Neural cell (in vitro differentiated cells): ENCODE measurements around the gene SHF. TPM values are rescaled to one million over a fixed set of nuclear protein-coding genes. Genes with fewer than 3 reads are reported as not detected.

ENCODE experiments used
- H2AFZ ChIP-seq: fragments of 200-600, 300-800 bp; sonication (generic), shearing (Covaris generic); 2 replicates; pipeline ENCODE4 v1.6.0; 2014; ENCODE audit warnings: low read depth, mild to moderate bottlenecking, antibody characterized with exemption, low read length, moderate library complexity
- H3F3A ChIP-seq: fragments of 200-600 bp; shearing (Covaris generic); 2 replicates; pipeline ENCODE4 v1.6.1; 2016; ENCODE audit warnings: mild to moderate bottlenecking, moderate library complexity, mixed read lengths, antibody characterized with exemption, low read length; ENCODE audit not compliant: insufficient read depth, poor library complexity, severe bottlenecking
- H3K27ac ChIP-seq: fragments of 200-600, 300-800 bp; sonication (generic), shearing (Covaris generic); 2 replicates; pipeline ENCODE4 v1.5.1; 2014; ENCODE audit warnings: mild to moderate bottlenecking, low read length, moderate library complexity
- H3K27me3 ChIP-seq: fragments of 300-800, 200-600 bp; sonication (generic), shearing (Covaris generic); 2 replicates; pipeline ENCODE4 v1.6.0; 2014; ENCODE audit warnings: mild to moderate bottlenecking, low read depth, low read length, moderate library complexity; ENCODE audit not compliant: insufficient read depth
- H3K36me3 ChIP-seq: fragments of 300-800, 200-600 bp; sonication (generic), shearing (Covaris generic); 2 replicates; pipeline ENCODE4 v1.5.1; 2014; ENCODE audit warnings: mild to moderate bottlenecking, antibody characterized with exemption, low read length, moderate library complexity; ENCODE audit not compliant: insufficient read depth
- H3K4me2 ChIP-seq: fragments of 300-800, 200-600 bp; sonication (generic), shearing (Covaris generic); 2 replicates; pipeline ENCODE4 v1.6.0; 2014; ENCODE audit warnings: mild to moderate bottlenecking, low read length
- H3K4me3 ChIP-seq: fragments of 300-800, 200-600 bp; sonication (generic), shearing (Covaris generic); 2 replicates; pipeline ENCODE4 v1.5.1; 2014; ENCODE audit warnings: mild to moderate bottlenecking, low read length, moderate library complexity
- H3K79me2 ChIP-seq: fragments of 200-600 bp; shearing (Covaris generic); replicated peaks from 2 replicates; pipeline ENCODE4 v1.6.0; 2014; ENCODE audit warnings: mild to moderate bottlenecking, low read length, moderate library complexity; ENCODE audit not compliant: insufficient read depth
- H3K9ac ChIP-seq: fragments of 300-800, 200-600 bp; sonication (generic), shearing (Covaris generic); 2 replicates; pipeline ENCODE4 v1.6.1; 2016; ENCODE audit warnings: mild to moderate bottlenecking, low read length, mixed read lengths
- H3K9me2 ChIP-seq: fragments of 200-600 bp; shearing (Covaris generic); 2 replicates; pipeline ENCODE4 v1.6.1; 2016; ENCODE audit warnings: mild to moderate bottlenecking, low read length, mixed read lengths; ENCODE audit not compliant: insufficient read depth
- H3K9me3 ChIP-seq: fragments of 200-600, 300-800 bp; sonication (generic), shearing (Covaris generic); 2 replicates; pipeline ENCODE4 v1.6.1; 2016; ENCODE audit warnings: mild to moderate bottlenecking, mixed run types, low read length, moderate library complexity, mixed read lengths
- H4K20me1 ChIP-seq: fragments of 200-600 bp; shearing (Covaris generic); 2 replicates; pipeline ENCODE4 v1.6.1; 2016; ENCODE audit warnings: mild to moderate bottlenecking, mixed run types; ENCODE audit not compliant: insufficient read depth
- CTCF ChIP-seq: fragments of 450-650 bp; IDR thresholded peaks from 2 replicates; pipeline ENCODE4 v1.5.1; 2014; ENCODE audit warnings: antibody characterized with exemption, mild to moderate bottlenecking, moderate library complexity; ENCODE audit not compliant: poor library complexity, severe bottlenecking
- EP300 ChIP-seq: fragments of 450-650 bp; conservative IDR thresholded peaks from 2 replicates; pipeline ENCODE4 v1.6.1; 2014; ENCODE audit warnings: antibody characterized with exemption, mild to moderate bottlenecking, moderate library complexity; ENCODE audit not compliant: poor library complexity, severe bottlenecking
- EZH2 ChIP-seq: fragments of 200-600, 300-800 bp; shearing (Covaris generic), sonication (generic); IDR thresholded peaks from 2 replicates; pipeline ENCODE4 v1.6.1; 2014; ENCODE audit warnings: antibody characterized with exemption, low read length, borderline replicate concordance, mild to moderate bottlenecking; ENCODE audit not compliant: insufficient read depth, poor library complexity, severe bottlenecking
- MXI1 ChIP-seq: fragments of 450-650 bp; conservative IDR thresholded peaks from 2 replicates; pipeline ENCODE4 v1.6.1; 2014; ENCODE audit warnings: antibody characterized with exemption, mild to moderate bottlenecking; ENCODE audit not compliant: poor library complexity, severe bottlenecking
- POLR2AphosphoS5 ChIP-seq: IDR thresholded peaks from 2 replicates; pipeline ENCODE4 v1.6.1; 2012
- RAD21 ChIP-seq: fragments of 450-650 bp; conservative IDR thresholded peaks from 2 replicates; pipeline ENCODE4 v1.6.1; 2014; ENCODE audit warnings: antibody characterized with exemption, mild to moderate bottlenecking, moderate library complexity
- REST ChIP-seq: IDR thresholded peaks from 2 replicates; pipeline ENCODE4 v1.6.1; 2012; ENCODE audit warnings: borderline replicate concordance
- SMC3 ChIP-seq: fragments of 450-650 bp; conservative IDR thresholded peaks from 2 replicates; pipeline ENCODE4 v1.6.1; 2014; ENCODE audit warnings: antibody characterized with exemption, mild to moderate bottlenecking, moderate library complexity; ENCODE audit not compliant: poor library complexity
- TAF1 ChIP-seq: IDR thresholded peaks from 2 replicates; pipeline ENCODE4 v1.6.1; 2012; ENCODE audit warnings: low read depth
- polyA plus RNA-seq: library from polyadenylated mRNA; depleted of rRNA; stranded (reverse); fragments of >200 nt; gene quantifications from 2 replicates; pipeline ENCODE4 v1.2.3, GENCODE V29; 2014

The SHF gene
- polyA plus RNA-seq, 1 donor from 2014 or later: 41.5 TPM

GRCh38 chr15:45169608-45170480, 17.9 kb downstream of the SHF start:
- H3K79me2 ChIP-seq: no peaks in the 10 kb centered on the region
- H4K20me1 ChIP-seq: no peaks in the 10 kb centered on the region
- H3F3A ChIP-seq: no peaks in the 10 kb centered on the region
- no peaks in the 10 kb centered on the region for H3K36me3 ChIP-seq
- H3K4me2 ChIP-seq: no peak overlapping the region
- no peak overlapping the region for H3K27ac ChIP-seq
- no peaks in the 10 kb centered on the region for H3K9me2 ChIP-seq
- no peaks in the 10 kb centered on the region for H3K9me3 ChIP-seq
- H3K27me3 ChIP-seq: no peaks in the 10 kb centered on the region
- no peak overlapping the region for H3K9ac ChIP-seq
- TF ChIP-seq POLR2AphosphoS5 (no peak), TAF1 (no peak), EZH2 (no peak), MXI1 (no peak), SMC3 (no peak), RAD21 (no peak), EP300 (no peak), CTCF (no peak), REST (no peak)
- H2AFZ ChIP-seq: no peak overlapping the region
- no peak overlapping the region for H3K4me3 ChIP-seq

- Histone ChIP-seq H3K36me3 (no peaks in the 10 kb centered on the region), H3K4me2 (no peak overlapping the region), H3K27me3 (no peaks in the 10 kb centered on the region), H3F3A (no peaks in the 10 kb centered on the region), H3K9me3 (no peaks in the 10 kb centered on the region), H3K27ac (no peak overlapping the region), H3K79me2 (no peaks in the 10 kb centered on the region), H3K9ac (no peak overlapping the region), H3K9me2 (no peaks in the 10 kb centered on the region), H4K20me1 (no peaks in the 10 kb centered on the region), H2AFZ (no peak overlapping the region), H3K4me3 (no peak overlapping the region)
- TF ChIP-seq REST: no peak
- no peak for TF ChIP-seq SMC3
- TF ChIP-seq CTCF: no peak
- no peak for TF ChIP-seq RAD21
- TF ChIP-seq MXI1: no peak
- no peak for TF ChIP-seq EZH2
- TF ChIP-seq POLR2AphosphoS5: no peak
- no peak for TF ChIP-seq EP300
- no peak for TF ChIP-seq TAF1
These were observed 18.8 kb downstream of the SHF start for GRCh38 chr15:45168751-45169551.
